ENCODE results near the gene MRPL37.

The MRPL37 gene

DNA sequence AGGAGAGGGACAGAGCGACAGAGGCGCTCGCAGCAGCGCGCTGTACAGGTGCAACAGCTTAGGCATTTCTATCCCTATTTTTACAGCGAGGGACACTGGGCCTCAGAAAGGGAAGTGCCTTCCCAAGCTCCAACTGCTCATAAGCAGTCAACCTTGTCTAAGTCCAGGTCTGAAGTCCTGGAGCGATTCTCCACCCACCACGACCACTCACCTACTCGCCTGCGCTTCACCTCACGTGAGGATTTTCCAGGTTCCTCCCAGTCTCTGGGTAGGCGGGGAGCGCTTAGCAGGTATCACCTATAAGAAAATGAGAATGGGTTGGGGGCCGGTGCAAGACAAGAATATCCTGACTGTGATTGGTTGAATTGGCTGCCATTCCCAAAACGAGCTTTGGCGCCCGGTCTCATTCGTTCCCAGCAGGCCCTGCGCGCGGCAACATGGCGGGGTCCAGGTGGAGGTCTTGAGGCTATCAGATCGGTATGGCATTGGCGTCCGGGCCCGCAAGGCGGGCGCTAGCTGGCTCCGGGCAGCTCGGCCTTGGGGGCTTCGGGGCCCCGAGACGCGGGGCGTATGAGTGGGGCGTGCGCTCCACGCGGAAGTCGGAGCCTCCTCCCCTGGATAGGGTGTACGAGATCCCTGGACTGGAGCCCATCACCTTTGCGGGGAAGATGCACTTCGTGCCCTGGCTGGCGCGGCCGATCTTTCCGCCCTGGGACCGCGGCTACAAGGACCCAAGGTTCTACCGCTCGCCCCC, at the start of gene MRPL37, which contains the start of gene CYB5RL:
Gene MRPL37 (plus strand): TSS at position 403 of the 754 bp plus-strand sequence. CDS start 77 bp downstream, at position 480.
Gene CYB5RL (minus strand): TSS at position 266 of the 754 bp plus-strand sequence. CDS start 4,414 bp downstream, outside the sequence.
- Histone ChIP-seq H3K4me3 (ENCODE audit: low read length) (peak within 1 kb of the TSS; percentile 84), H3K27ac (ENCODE audit: low read depth, low read length) (peak within 1 kb of the TSS; percentile 26), H3K27me3 (ENCODE audit: control insufficient read depth, low read length) (no peaks in the 10 kb centered on the region), H3K9me3 (ENCODE audit: control insufficient read depth, insufficient read depth, low read length) (no peaks in the 10 kb centered on the region), H3K4me2 (ENCODE audit: low read length) (peak within 1 kb of the TSS; percentile 92), H3K36me3 (ENCODE audit: control insufficient read depth, low read length) (peaks cover 47% of the 10 kb centered on the region), H3K9me2 (replicated peaks; ENCODE audit: control insufficient read depth, low read length) (no peaks in the 10 kb centered on the region), H3K4me1 (ENCODE audit: control insufficient read depth, low read length) (peaks cover 31% of the 10 kb centered on the region), H3K79me2 (ENCODE audit: control insufficient read depth, low read length) (peaks cover 63% of the 10 kb centered on the region), H4K20me1 (ENCODE audit: control insufficient read depth, insufficient read depth, low read depth, low read length) (peaks cover 16% of the 10 kb centered on the region; the same call in 1 of the 2 replicates), H3F3A (ENCODE audit: control insufficient read depth, insufficient read depth) (no peaks in the 10 kb centered on the region)
- TF ChIP-seq CTCF (IDR thresholded peaks at IDR 0.05; ENCODE audit: low read depth, low read length, poor library complexity, severe bottlenecking) (no peak), EZH2phosphoT487 (IDR thresholded peaks at IDR 0.05; ENCODE audit: borderline replicate concordance, low read length) (no peak)

DNA sequence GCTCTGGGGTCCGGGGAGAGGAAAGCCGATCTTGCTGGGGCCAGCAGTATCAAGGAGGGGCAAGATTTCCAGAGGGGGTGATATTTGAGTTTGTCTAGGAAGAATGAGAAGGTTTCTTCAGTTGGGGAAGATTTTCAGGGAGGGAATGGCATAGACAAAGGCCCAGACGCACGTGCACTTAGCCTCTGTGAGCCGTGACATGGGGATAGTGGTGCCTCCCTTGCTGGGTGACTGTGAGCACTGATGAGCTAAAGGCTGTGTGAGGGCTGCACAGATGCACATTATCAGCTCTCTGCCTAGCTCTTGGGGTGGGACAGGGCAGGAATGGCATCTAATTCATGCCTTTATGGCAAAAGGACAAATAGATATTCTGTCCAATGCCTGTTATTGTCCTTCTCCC, 49.0 kb upstream of the MRPL37 start:
- Histone ChIP-seq H3K27ac (ENCODE audit: low read depth, low read length) (no peak overlapping the region), H3K79me2 (ENCODE audit: control insufficient read depth, low read length) (no peaks in the 10 kb centered on the region), H4K20me1 (ENCODE audit: control insufficient read depth, insufficient read depth, low read depth, low read length) (no peaks in the 10 kb centered on the region), H3K9me2 (replicated peaks; ENCODE audit: control insufficient read depth, low read length) (no peaks in the 10 kb centered on the region), H3K9me3 (ENCODE audit: control insufficient read depth, insufficient read depth, low read length) (no peaks in the 10 kb centered on the region), H3K4me1 (ENCODE audit: control insufficient read depth, low read length) (no peaks in the 10 kb centered on the region), H3K36me3 (ENCODE audit: control insufficient read depth, low read length) (no peaks in the 10 kb centered on the region), H3F3A (ENCODE audit: control insufficient read depth, insufficient read depth) (no peaks in the 10 kb centered on the region), H3K27me3 (ENCODE audit: control insufficient read depth, low read length) (no peaks in the 10 kb centered on the region), H3K4me3 (ENCODE audit: low read length) (no peak overlapping the region), H3K4me2 (ENCODE audit: low read length) (no peak overlapping the region)
- TF ChIP-seq EZH2phosphoT487 (IDR thresholded peaks at IDR 0.05; ENCODE audit: borderline replicate concordance, low read length) = no peak
- TF ChIP-seq CTCF (IDR thresholded peaks at IDR 0.05; ENCODE audit: low read depth, low read length, poor library complexity, severe bottlenecking) = no peak

DNA sequence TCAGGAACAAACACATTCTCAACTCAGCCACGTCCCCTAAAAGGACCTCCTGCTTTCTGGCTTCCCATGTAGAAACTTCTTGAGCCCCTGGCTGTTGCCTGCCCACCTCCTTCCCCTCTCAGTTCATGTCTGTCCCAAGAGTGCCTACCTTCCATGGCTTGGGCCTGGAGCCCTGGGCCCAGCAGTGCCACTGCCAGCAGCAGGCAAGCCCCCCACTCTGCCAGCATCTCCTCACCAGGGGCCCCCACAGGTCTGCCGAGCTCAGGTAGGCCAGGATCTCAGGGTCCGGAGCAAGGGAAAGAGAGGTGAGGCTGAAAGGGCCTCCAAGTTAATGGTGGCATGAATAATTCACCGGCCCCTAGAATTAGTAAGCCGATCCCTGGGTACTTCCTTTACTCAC, 47.3 kb upstream of the MRPL37 start, which contains the start of gene CDCP2:
Gene CDCP2 (minus strand): TSS at position 305 of the 400 bp plus-strand sequence. CDS start 78 bp downstream, at position 227.
- Histone ChIP-seq H3K9me2 (replicated peaks; ENCODE audit: control insufficient read depth, low read length) (no peaks in the 10 kb centered on the region), H3K9me3 (ENCODE audit: control insufficient read depth, insufficient read depth, low read length) (no peaks in the 10 kb centered on the region), H3K79me2 (ENCODE audit: control insufficient read depth, low read length) (no peaks in the 10 kb centered on the region), H3K27ac (ENCODE audit: low read depth, low read length) (no peak within 1 kb of the TSS), H3K4me3 (ENCODE audit: low read length) (no peak within 1 kb of the TSS), H3K4me1 (ENCODE audit: control insufficient read depth, low read length) (no peaks in the 10 kb centered on the region), H4K20me1 (ENCODE audit: control insufficient read depth, insufficient read depth, low read depth, low read length) (no peaks in the 10 kb centered on the region), H3K36me3 (ENCODE audit: control insufficient read depth, low read length) (no peaks in the 10 kb centered on the region), H3F3A (ENCODE audit: control insufficient read depth, insufficient read depth) (no peaks in the 10 kb centered on the region), H3K4me2 (ENCODE audit: low read length) (no peak within 1 kb of the TSS), H3K27me3 (ENCODE audit: control insufficient read depth, low read length) (no peaks in the 10 kb centered on the region)
- no peak for TF ChIP-seq EZH2phosphoT487 (IDR thresholded peaks at IDR 0.05; ENCODE audit: borderline replicate concordance, low read length)
- TF ChIP-seq CTCF (IDR thresholded peaks at IDR 0.05; ENCODE audit: low read depth, low read length, poor library complexity, severe bottlenecking) = no peak
